ENCODE data around the gene CLCNKB. TPM values are rescaled to one million over a fixed set of nuclear protein-coding genes. Genes with fewer than 3 reads are reported as not detected.

CLCNKB gene
- total RNA-seq, 1 donor from 2014 or later, result not detected

DNA sequence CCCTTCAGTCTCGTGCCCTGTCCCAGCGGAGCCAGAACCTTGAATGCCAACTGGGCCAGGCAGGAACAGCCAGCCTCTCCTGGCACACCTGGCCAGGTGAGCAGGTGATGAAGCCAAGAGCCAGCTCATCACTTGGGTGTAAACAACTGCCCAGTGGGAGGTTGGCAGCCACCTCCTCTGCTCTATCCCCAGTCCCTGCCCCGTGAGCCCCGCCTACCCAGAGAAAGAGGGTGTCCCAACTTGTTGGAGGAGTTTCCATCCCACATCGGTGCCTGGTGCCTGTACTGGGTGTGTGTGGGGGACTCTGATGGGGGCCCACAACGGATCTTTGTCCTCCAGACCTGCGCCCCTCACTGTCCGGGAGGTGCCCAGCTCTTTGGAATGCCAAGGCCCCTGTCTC, 47.7 kb downstream of the CLCNKB start:
- DNase-seq (ENCODE audit: extremely low read depth, low read depth, low spot score), result no peak

DNA sequence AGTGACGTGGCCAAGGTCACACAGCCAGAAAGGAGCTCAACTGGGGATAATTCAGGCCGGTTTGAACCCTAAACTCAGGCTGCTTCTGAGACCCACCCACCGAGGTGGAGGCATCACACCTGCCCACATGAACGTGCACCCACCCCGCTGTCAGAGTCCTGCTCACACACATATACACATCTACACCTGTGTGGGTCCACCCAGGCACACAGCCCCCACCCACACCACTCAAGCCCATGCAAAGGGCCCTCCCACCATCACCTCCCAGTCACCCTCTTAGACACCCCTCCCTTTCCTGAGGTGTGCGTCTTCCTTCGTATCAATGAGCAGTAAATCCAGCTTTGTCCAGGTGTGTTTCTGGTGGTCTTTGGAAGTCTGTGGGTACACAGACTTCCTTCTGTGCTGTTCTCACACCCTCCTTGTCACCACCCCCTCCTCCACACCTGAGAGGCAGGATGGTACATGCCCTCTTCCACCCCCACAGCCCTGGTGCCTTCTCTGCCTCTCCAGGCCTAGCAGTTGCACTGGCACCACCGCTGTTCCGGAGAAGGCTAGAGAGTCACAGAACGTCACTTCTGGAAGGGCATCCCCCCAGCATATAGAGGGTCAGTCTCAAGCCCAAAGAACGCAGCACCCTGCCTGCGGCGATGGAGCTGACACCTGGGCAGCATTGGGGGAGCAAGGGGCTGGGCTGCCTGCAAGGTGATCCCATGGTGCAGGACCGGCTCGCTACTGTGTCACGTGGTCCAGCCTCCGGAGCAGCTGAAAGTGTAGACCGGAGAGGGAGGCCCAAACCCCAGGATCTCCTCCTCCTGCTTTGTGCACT, 48.7 kb downstream of the CLCNKB start:
- DNase-seq (ENCODE audit: extremely low read depth, low read depth, low spot score), result no peak

DNA sequence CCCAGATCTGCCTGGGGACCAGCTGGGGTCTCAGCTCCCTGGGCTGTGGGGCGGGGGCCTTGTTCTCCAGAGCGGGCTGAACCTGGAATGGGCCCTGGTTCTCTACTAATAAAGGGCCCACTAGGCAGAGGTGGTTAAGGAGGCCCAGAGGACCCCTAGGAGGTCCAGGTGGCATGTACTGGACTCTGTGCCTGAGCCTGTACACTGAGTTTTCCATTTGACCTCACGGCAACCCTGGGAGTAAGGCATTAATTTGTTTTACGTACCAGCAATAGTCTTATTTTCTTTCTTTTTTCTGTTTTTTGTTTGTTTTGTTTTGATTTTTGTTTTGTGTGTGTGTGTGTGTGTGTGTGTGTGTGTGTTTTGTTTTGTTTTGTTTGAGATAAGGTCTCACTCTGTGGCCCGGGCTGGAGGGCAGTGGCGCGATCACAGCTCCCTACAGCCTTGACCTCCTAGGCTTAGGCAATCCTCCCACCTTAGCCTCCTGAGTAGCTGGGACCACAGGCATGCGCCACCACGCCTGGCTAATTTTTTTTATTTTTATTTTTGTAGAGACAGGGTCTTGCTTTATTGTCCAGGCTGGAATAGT, 49.4 kb downstream of the CLCNKB start:
- no peak for DNase-seq (ENCODE audit: extremely low read depth, low read depth, low spot score)

DNA sequence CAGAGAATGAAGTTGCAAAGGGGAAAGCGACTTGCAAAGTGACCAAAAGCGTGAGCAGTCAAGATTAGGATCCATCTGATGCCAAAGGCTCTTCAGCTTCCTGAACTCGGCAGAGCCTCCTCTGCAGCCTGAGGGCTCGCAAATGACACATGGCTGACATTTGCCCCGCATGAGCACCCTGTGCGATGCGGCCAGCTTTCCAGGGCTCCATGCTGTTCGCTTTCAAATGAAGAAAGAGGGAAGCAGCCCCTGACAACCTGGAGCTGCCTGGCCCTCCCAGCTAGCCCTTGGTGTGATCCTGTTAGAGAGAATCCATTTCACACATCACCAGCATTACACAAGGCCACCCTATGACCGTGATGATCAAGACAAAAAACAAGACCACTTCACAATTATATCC, 50.0 kb downstream of the CLCNKB start:
- DNase-seq (ENCODE audit: extremely low read depth, low read depth, low spot score), result no peak

DNA sequence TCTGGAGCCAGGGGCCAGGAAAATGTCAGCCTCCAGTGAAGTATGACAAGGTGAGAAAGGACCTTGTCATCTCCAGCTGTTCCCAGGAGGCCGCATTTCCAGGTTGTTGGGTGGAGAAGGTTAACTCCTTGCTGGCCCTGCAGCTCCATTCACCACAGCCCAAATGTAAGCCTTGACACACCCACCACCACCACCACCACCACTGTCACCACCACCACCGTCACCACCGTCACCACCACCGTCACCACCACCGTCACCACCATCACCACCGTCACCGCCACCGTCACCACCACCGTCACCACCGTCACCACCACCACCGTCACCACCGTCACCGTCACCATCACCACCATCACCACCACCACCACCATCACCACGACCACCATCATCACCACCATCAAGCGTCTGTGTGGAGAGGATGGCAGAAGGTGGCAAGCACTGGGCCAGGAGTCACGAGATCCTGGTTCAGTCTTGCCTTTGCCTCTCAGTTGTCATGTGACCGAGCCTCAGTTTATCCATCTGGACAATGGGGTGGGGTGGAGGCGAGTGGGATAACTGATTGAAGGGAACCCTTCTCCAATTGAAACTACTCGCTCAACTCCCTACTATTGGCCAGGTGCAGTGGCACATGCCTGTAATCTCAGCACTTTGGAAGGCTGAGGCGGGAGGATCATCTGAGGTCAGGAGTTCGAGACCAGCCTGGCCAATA, 51.0 kb downstream of the CLCNKB start:
- no peak for DNase-seq (ENCODE audit: extremely low read depth, low read depth, low spot score)

DNA sequence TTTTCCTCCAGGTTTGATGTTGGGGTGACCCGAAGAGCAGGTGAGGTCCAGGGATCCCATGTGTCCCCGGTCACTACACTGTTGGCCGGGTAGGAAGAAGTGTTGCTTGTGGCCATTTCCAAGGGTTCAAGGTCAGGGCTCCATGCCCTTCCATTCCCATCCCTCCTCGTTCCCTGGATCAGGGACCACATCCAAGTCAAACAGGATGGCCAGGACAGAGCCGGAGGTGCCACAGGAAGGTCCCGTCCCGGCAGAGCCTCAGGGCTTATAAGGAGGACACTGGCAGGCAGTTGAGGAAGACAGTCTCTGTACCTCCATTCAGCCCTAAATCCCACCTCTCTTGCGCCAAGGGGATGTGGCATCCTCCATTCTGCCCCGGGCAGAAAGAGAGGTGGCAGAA, 51.9 kb downstream of the CLCNKB start:
- no peak for DNase-seq (ENCODE audit: extremely low read depth, low read depth, low spot score)

DNA sequence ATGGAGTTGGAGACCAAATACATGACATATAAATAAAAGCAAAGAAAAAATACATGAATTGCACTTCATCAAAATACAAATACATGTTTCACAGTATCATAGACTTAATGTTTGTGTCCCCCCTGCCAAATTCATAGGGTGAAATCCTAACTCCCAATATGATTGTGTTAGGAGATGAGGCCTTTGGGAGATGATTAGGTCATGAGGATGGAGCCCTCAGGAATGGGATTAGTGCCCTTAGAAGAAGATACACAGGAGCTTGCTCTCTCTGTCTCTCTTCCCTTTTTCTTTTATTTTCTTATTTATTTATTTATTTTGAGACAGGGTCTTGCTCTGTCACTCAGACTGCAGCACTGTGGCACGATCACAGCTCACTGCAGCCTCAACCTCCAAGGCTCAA, 55.8 kb downstream of the CLCNKB start:
- DNase-seq (ENCODE audit: extremely low read depth, low read depth, low spot score), result no peak

DNA sequence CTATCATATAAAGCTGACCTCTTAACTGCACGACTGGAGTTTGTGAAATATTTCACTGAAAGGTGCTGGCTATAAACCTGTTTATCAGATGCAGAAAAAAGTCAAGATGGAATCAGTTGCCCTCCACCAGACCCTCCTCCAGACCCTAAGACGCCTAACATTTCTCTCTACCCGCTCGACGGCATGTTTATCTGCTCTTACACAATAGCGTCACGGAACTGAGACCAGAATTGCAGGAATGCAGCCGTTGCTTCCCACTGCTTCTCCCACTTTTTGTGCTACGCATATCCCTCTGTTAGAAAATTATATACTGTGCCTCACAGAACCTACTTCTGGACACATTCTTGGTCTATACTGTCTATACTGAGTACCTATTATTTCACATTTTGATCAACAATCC, 58.0 kb downstream of the CLCNKB start:
- no peak for DNase-seq (ENCODE audit: extremely low read depth, low read depth, low spot score)

Other genes starting within 250 kb of the CLCNKB start
- gene UQCRHL, start 236.1 kb upstream of the CLCNKB start, total RNA-seq, result 0.76 and 2.3 TPM in 2 replicates
- gene SPEN, start 196.1 kb upstream of the CLCNKB start, total RNA-seq, result 25.8 and 36.8 TPM in 2 replicates
- 27.6 and 35.6 TPM in 2 replicates for gene ZBTB17, start 67.7 kb upstream of the CLCNKB start, total RNA-seq
- 0.15 TPM in 1 of 2 replicates, not detected in the other for gene SRARP, start 39.5 kb upstream of the CLCNKB start, total RNA-seq
- not detected in 2 replicates for gene HSPB7, start 25.7 kb upstream of the CLCNKB start, total RNA-seq
- gene CLCNKA, start 21.7 kb upstream of the CLCNKB start, total RNA-seq, result not detected in 2 replicates
- 0.82 and 0.87 TPM in 2 replicates for gene FAM131C, start 29.9 kb downstream of the CLCNKB start, total RNA-seq
- gene EPHA2, start 112.3 kb downstream of the CLCNKB start, total RNA-seq, result 155 and 197 TPM in 2 replicates
- gene ARHGEF19, start 168.9 kb downstream of the CLCNKB start, total RNA-seq, result 2.6 and 3.7 TPM in 2 replicates
- gene CPLANE2, start 193.4 kb downstream of the CLCNKB start, total RNA-seq, result 2.7 and 4.1 TPM in 2 replicates

All from glomerular endothelial cell (primary cell).